ELR (cell line): ENCODE results near the gene CTBP1.
A peak's percentile ranks its signal among the peaks of the same experiment; 100 is the strongest.

Experiments used
- DNase-seq: peaks from one replicate; pipeline ENCODE4 v3.0.0-alpha.2; 2015; ENCODE audit warnings: low read depth

CTBP1 gene

GRCh38 chr4:1195109-1195671 is 53.7 kb downstream of the CTBP1 start:
- DNase-seq = no peak

DNA sequence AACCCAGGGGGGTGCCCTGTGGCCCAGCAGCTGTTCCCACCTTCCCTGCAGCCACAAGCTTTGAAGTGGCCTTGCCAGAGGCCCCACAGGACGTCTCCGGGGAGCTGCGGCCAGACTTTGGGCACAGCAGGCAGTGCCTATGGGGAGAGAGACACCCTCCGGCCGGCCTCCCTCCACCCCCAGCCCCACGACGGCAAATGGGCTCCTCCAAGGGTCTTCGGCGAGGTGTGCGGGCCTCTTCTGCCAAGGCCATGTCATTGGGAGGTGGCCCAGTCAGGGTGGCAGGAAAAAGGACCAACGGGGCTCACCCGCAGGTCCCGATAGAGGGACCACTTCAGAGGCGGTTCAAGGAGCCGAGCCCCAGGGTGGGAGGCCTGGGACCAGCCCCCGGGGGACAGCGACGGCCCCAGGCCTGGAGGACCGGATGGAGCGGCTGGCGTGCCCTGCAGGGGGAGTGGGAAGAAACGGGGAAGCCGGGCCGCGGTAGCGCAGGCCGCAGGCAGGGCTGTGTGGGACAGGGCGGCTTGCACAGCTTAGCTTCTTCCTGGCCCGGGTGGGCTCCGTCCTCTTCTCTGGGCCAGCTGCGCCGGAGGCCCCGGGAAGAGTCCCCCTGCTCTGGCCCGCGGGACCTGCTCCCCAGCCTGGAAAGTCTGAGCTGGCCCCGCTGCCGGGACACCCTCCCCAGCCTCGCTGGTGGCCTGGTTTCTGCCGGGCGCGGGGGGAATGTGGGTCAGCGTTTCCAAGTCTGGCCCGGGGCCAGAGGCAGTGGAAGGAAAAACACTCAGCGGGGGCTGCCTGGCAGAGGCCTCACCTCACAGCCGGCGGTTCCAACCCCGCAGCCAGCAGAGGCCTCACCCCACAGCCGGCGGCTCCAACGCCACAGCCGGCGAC is 54.7 kb downstream of the CTBP1 start:
- no peak for DNase-seq

- DNase-seq = no peak
These were observed 55.5 kb downstream of the CTBP1 start for GRCh38 chr4:1193206-1194009.

DNA sequence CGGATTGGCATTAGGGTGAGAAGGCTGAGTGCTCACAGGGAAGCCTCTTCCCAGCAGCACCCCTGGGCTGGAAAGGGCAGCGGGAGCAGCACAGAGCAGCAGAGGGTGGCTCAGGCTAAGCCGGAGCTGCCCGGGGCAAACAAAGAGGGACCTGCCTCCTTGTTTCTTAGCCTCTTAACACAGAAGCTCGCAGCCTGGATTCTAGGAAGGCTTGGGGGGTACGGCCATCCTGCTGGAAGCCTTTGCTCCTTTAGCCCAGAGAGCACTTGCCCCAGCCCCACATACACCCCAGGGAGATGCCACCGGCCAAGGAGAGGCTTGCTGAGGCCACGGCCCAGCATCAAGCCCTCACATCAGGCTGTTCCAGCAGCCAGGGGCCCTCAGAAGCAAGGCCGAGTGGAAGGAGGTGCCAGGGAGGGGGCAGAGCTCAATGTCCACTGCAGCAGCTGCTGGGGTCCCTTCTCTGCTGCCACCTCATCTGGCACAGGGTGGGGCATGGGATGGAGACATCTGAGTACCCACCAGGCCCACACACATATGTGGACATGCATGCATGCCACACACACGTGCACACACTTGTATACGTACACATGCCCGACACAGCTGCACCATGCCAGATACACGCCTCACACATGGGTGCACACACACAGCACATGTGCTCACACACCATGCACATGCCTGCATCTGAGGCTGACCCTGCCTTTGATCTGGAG is 56.3 kb downstream of the CTBP1 start:
- DNase-seq = peak; percentile 60

- DNase-seq = peak; percentile 92
These were observed 56.8 kb downstream of the CTBP1 start for GRCh38 chr4:1192091-1192492.

DNA sequence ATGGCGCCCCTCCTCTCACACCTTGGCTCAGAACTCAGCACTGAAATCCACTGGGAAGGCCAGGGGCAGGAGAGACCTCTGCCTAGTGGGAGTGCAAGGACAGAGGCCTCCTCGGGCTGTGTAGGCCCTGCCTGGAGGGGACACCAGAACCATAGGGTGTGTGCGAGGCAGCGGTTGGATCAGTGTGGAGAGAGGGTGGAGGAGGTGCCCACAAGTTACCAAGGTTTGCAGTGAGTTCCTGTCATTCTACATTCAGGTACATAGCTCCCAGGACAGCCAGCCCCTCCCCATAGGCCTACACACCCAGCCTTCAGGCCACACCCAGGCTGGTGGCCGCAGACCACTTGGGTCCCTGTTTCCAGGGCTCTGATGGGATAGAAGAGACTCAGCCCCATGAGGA is 57.3 kb downstream of the CTBP1 start:
- DNase-seq = no peak

- no peak for DNase-seq
These were observed 61.7 kb downstream of the CTBP1 start for GRCh38 chr4:1187182-1187581.

DNA sequence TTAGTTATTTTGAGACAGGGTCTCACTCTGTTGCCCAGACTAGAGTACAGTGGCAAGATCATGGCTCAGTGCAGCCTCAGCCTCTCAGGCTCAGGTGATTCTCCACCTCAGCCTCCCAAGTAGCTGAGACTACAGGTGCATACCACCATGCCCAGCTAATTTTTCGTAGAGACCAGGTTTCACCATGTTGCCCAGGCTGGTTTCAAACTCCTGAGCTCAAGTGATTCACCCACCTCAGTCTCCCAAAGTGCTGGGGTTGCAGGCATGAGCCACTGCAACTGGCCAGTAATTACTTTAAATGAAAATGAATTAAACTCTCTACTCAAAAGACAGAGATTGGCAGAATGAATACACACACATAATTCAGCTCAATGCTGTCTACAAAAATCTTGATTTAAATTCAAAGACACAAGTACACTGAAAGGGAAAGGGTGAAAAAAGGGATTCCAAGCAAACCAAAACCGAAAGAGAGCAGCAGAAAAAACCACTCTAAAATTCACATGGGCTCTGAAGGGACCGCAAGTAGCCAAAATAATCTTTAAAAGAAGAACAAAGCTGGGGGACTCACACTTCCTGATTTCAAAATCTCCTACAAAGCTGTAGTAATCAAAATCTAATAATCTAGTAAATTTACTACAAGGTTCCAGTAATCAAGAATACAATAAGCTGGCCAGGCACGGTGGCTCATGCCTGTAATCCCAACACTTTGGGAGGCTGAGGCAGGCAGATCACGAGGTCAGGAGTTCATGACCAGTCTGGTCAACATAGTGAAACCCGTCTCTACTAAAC is 64.8 kb downstream of the CTBP1 start:
- no peak for DNase-seq

GRCh38 chr4:1182313-1182712 is 66.6 kb downstream of the CTBP1 start:
- DNase-seq = no peak

- peak; percentile 32 for DNase-seq
These were observed 68.3 kb downstream of the CTBP1 start for GRCh38 chr4:1180663-1181062.

DNA sequence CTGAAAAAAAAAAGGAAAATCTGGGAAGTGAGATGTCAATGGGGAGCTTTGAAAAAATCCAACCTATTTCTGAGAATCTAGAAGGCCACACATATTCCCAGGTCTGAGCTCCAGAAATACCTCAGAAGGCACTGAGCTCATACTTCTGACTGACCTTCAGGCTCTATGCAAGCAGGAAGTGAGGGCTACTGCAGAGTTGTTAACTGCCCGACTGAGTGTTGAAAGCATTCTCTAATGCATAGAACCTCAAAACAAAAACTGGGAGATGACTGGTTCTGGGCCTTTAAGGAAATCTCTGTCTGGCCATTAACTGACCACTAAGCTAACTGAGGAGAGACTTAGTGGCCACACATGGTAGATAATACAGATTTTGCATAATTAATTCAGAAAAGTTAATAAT is 69.0 kb downstream of the CTBP1 start:
- no peak for DNase-seq

- DNase-seq = no peak
These were observed 69.9 kb downstream of the CTBP1 start for GRCh38 chr4:1179089-1179441.

GRCh38 chr4:1178300-1179088 is 70.4 kb downstream of the CTBP1 start:
- no peak for DNase-seq

DNA sequence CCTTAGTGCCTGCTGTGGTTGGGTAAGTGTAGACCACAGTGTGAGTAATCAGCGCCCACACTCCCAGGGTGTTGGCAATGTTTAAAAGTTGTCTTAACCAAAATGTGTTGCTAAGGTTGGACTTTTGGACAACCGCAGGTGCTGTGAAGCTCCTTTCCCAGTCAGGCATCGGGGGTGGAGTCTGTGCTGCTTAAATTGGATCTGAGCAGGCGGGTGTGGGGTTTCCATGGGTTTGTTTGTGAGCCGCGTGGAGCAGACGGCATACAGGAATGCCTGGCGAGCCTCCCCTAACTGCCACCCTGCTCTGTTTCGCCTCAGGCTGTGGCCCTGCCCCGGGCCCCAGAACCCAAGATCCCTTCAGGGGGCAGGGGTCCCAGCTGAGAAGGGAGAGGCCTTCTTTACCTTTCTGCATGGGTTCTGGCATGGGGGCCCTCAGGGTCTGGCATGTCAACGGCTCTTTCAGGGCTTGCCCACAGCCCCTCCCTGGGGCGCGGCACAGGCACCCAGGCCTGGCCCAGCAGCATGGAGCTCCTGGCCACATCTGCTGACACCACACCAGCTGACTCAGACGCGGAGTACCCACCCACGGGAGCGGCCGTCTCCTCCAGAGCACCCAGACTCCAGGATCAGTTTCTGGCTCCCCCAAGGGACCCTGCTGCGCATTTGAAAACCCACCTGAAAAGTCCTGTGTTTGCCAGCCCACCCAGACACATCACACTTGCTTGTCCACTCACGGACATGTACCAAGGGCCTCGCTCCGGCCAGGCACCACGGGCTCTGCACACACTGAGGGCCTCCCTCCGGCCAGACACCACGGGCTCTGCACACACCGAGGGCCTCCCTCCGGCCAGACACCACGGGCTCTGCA is 71.4 kb downstream of the CTBP1 start:
- no peak for DNase-seq

GRCh38 chr4:1176398-1177273 is 72.3 kb downstream of the CTBP1 start:
- no peak for DNase-seq

GRCh38 chr4:1175635-1176229 is 73.2 kb downstream of the CTBP1 start:
- no peak for DNase-seq

DNA sequence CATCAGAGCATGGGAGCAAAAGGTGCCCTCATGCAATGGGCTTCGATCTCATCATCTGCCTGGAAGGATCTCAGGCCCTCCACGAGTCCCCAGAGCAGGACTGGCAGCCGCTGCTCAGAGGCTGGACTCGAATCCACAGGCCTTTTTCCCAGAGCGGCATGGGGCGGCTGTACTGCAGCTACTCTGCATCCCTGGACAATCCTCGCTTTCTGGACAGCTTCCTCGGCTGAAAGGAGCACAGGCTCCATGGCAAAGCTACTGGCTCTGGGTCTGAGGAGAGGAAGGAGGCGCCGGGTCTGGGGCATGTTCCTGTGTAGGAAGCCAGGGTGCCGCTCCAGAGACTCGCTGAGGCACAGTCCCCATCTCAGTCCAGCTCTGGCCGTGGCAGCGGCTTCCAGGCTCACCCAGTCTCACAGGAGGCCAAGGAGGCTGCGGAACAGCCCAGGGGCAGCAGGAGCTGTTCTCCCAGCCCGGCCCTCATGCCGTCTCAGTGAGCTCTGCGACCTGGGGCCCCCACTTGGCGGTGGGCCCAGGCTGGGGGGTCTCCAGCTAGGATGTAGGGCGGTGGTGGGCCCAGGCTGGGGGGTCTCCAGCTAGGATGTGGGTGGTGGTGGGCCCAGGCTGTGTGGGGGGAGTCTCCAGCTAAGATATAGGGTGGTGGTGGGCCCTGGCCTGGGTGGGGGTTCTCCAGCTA is 73.8 kb downstream of the CTBP1 start:
- no peak for DNase-seq
